Adrenal gland (tissue), 12 donors: ENCODE measurements around the gene ARHGAP4. TPM values are rescaled to one million over a fixed set of nuclear protein-coding genes. Genes with fewer than 3 reads are reported as not detected.

ENCODE experiments used
- DNase-seq, 7 donors: peaks; one replicate each; pipeline ENCODE4 v3.0.0-alpha.2; 2019 to 2020
- H3K27ac ChIP-seq, 5 donors: fragments of 200-600 bp; sonication (generic) in 4 of 5; 1 replicate in 3 of 5; 2 replicates in 2 of 5; pipeline versions ENCODE4 v1.5.1 to v1.8.0; 2016 to 2020; ENCODE audit warnings: mild to moderate bottlenecking in 1 of 5
- H3K27me3 ChIP-seq: fragments of 200-600 bp; 2 replicates; pipeline ENCODE4 v1.8.0; 2021
- H3K36me3 ChIP-seq, 2 donors: fragments of 200-600 bp; replicated peaks in 1 of 2; 1 replicate in 1 of 2; 2 replicates in 1 of 2; pipeline versions ENCODE4 v1.5.1 to v1.8.0; 2018 to 2022
- H3K4me1 ChIP-seq, 2 donors: fragments of 200-600 bp; replicated peaks in 1 of 2; 1 replicate in 1 of 2; 2 replicates in 1 of 2; pipeline versions ENCODE4 v1.5.1 to v1.8.0; 2018 to 2021
- H3K4me3 ChIP-seq, 4 donors: fragments of 200-600 bp; sonication (generic) in 3 of 4; one replicate each; pipeline ENCODE4 v1.5.1; 2016 to 2018
- H3K9me3 ChIP-seq, 3 donors: fragments of 200-600 bp; sonication (generic) in 1 of 3; replicated peaks in 1 of 3; 1 replicate in 2 of 3; 2 replicates in 1 of 3; pipeline versions ENCODE4 v1.5.1 to v1.8.0; 2016 to 2021
- POLR2A ChIP-seq, 2 donors: fragments of 450-650 bp; IDR thresholded peaks; one replicate each; pipeline ENCODE4 v1.6.1; 2017; ENCODE audit warnings: antibody characterized with exemption in 2 of 2, mild to moderate bottlenecking in 2 of 2, moderate library complexity in 1 of 2
- WGBS, 4 donors: extraction: QIAGEN DNeasy Blood & Tissue Kit in 2 of 4; methylation state at CpG; one replicate each; pipeline versions ENCODE4 v1.1.5 to v1.1.7; 2013 to 2017; 5-methylcytosine and 5-hydroxymethylcytosine counted together
- intact Hi-C, 2 donors: fragments of 100-400 bp; cut with DNase I; formaldehyde crosslinking; loops; one replicate each; pipeline versions ENCODE4 v1.14.1 to v1.15.0; 2022 to 2023
- polyA plus RNA-seq, 3 donors: library from polyadenylated mRNA; stranded (reverse); fragments of 200-250 nt in 2 of 3; fragments of 350-450 nt in 1 of 3; fragmentation: Illumina TruSeq in 1 of 3; extraction: RNeasy Lipid Tissue Mini Kit (QIAGEN cat#74804) in 1 of 3; gene quantifications; one replicate each; pipeline ENCODE4 v1.2.3, GENCODE V29; 2013 to 2014
- total RNA-seq, 9 donors: library from RNA; depleted of rRNA in 4 of 9; stranded (reverse); fragments of >200 nt in 4 of 9; fragments of 120-200 nt in 1 of 9; fragmentation: NEBNext Ultra II Directional in 1 of 9; extraction: Animal tissue kit (Norgen Biotek cat#: 25700) in 1 of 9; gene quantifications; one replicate each; pipeline versions ENCODE4 v1.1.0 to v1.2.4, GENCODE V29; 2013 to 2023
- TF ChIP-seq, protein P1 (sequence below), 6 experiments: fragments of 450-650 bp in 4 of 6; fragments of 200-600 bp in 2 of 6; sonication (generic) in 1 of 6; IDR thresholded peaks; 1 replicate in 5 of 6; 2 replicates in 1 of 6; pipeline versions ENCODE4 v1.5.1 to v1.8.0; 2016 to 2021; ENCODE audit warnings: antibody characterized with exemption in 6 of 6, mild to moderate bottlenecking in 2 of 6, moderate library complexity in 1 of 6
- donor health status: healthy with polysubstance abuse.
- donor health status: Bipolar disorder and iron deficiency.
- donor health status: DM: yes; HTN: yes; CAD: no.
- donor health status: DM: no; HTN: no; CAD: no.
- donor health status: DM: no; HTN: no; CAD: no.
- donor health status: DM: yes; HTN: yes; CAD: no.

ARHGAP4 gene
- total and polyA plus RNA-seq, 12 donors, result 1.5 to 316 (median 46.0) TPM

DNA sequence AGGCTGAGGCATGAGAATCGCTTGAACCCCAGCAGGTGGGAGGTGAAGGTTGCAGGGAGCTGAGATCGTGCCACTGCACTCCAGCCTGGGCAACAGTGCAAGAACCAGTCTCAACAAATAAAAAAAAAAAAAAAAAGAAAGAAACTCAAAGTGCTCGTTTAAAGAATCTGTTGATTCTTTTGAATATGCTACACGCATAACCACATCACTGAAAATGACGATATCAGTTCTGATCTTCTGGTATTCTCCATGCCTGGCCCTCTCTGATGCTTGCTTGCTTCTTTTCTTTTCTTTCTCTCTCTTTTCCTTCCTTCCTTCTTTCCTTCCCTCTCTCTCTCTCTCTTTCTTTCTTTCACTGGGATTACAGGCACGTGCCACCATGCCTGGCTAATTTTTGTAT is 14.3 kb downstream of the ARHGAP4 start:
- no peak for TF ChIP-seq POLR2A (IDR thresholded peaks at IDR 0.05)
- TF ChIP-seq, protein P1, sequence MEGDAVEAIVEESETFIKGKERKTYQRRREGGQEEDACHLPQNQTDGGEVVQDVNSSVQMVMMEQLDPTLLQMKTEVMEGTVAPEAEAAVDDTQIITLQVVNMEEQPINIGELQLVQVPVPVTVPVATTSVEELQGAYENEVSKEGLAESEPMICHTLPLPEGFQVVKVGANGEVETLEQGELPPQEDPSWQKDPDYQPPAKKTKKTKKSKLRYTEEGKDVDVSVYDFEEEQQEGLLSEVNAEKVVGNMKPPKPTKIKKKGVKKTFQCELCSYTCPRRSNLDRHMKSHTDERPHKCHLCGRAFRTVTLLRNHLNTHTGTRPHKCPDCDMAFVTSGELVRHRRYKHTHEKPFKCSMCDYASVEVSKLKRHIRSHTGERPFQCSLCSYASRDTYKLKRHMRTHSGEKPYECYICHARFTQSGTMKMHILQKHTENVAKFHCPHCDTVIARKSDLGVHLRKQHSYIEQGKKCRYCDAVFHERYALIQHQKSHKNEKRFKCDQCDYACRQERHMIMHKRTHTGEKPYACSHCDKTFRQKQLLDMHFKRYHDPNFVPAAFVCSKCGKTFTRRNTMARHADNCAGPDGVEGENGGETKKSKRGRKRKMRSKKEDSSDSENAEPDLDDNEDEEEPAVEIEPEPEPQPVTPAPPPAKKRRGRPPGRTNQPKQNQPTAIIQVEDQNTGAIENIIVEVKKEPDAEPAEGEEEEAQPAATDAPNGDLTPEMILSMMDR (IDR thresholded peaks at IDR 0.05), result no peak
- no peak for DNase-seq
- H3K27ac ChIP-seq, result no peak overlapping the region
- peaks cover 10% of the 10 kb centered on the region for H3K27me3 ChIP-seq
- no peaks in the 10 kb centered on the region for H3K36me3 ChIP-seq
- H3K4me3 ChIP-seq, result no peak overlapping the region
- no peaks in the 10 kb centered on the region for H3K4me1 ChIP-seq
- no peaks in the 10 kb centered on the region for H3K9me3 ChIP-seq
- 82 to 86% (median 85%) methylated on average over 6 of the region's 6 CpGs for WGBS, 4 donors
- intact Hi-C loops, result no loop called here

DNA sequence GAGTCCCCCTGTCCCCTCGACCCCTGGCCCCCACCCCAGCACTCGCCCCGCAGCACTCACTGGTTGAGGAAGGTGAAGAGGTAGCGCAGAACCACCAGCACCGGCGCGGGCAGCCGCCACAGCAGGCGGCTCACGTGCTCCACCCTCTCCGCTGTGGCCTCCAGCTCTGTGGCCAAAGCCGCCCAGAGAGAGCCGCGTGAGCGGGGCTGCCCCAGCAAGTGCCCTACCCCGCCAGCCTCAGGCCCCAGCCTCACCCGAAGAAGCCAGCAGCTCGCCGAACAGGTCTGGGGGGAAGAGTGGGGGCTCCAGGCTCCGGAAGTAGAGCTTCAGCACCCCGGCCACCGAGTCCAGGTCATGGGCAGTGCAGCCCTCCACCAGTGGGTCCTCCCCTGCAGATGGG is 15.6 kb downstream of the ARHGAP4 start:
- WGBS, 4 donors, result 91 to 97% (median 97%) methylated on average over 10 to 20 of the region's 22 CpGs; no CpG with 5 or more reads in 1 of the 4 donors
- intact Hi-C loops, result no loop called here
- no peak for DNase-seq

DNA sequence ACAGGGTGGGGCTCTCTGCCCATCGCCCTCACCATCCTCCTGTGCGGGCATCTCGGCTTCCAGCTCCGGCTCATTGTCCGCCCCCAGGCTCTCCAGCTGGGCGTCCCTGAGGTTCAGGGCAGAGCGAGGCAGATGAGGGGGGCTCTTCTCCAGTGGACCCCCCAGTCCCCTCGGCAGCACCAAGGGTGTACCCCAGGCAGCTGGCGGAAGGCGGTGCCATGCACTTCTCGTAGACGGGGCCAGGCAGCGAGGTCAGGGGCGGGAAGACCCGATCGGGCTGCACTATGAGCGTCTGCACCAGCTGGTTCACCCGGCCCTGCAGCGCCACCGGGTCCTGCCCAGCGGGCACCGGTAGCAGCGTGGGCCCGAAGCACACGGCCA is 16.1 kb downstream of the ARHGAP4 start:
- 90 to 100% (median 93%) methylated on average over 1 to 23 of the region's 25 CpGs for WGBS, 4 donors
- no peak overlapping the region for H3K4me3 ChIP-seq
- intact Hi-C loops, result no loop called here

More for the DNA sequence above, 15.6 kb downstream of the ARHGAP4 start:
- no peak overlapping the region for H3K27ac ChIP-seq
- no peaks in the 10 kb centered on the region for H3K36me3 ChIP-seq
- TF ChIP-seq, protein P1 (IDR thresholded peaks at IDR 0.05), result no peak
- no peak for TF ChIP-seq POLR2A (IDR thresholded peaks at IDR 0.05)
- no peak overlapping the region for H3K4me3 ChIP-seq
- H3K4me1 ChIP-seq, result no peaks in the 10 kb centered on the region
- no peaks in the 10 kb centered on the region for H3K9me3 ChIP-seq
- H3K27me3 ChIP-seq, result peaks cover 21% of the 10 kb centered on the region

DNA sequence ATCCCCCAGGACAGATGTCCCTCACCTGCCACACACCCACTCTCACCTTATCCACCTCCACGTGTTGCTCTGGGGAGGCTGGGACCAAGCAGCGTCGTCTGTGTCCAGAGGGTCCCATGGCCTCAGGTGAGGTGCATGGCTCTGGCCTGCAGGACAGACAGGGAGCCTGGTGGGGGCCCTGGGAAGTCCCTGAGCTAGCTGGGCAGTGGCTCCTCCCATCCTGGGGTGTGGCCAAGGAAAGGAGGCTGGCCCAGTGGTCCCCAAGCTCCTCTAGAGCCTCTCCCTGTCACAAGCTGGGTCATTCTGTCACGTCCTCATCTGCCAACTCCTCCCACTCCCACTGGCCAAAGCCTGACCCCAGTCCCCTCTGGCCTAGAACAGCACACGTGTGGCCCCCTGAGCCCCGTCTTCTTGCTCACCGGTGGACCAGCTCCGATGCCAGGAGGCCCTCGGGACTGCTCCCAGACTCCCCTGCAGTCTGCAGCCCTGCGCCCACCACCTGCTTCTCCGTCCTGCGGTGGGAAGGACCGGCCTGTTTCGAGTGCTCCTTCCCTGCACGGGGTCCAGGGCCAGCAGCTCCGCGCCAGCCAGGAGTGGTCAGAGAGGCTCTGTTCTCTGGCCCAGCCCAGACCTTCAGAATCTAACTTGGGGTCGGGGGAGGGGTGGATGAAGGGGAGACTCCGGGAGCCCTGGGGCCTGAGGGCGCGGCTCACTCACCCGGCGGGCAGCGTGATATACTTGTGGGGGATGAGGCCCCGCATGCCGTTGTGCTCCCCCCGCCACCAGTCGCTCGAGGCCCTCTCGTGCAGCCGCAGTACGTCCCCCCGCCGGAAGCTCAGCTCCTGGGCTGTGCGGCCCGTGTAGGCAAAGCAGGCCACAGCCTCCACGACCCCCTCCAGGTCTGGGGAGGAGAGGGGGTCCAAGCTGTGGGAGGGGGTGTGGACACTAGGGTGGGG is 16.8 kb downstream of the ARHGAP4 start:
- Histone ChIP-seq H3K4me3 (no peak overlapping the region), H3K9me3 (no peaks in the 10 kb centered on the region), H3K27me3 (peaks cover 23% of the 10 kb centered on the region), H3K27ac (no peak overlapping the region), H3K4me1 (no peaks in the 10 kb centered on the region), H3K36me3 (no peaks in the 10 kb centered on the region)
- whole genome bisulfite sequencing, 4 donors, result 77 to 100% (median 84%) methylated on average over 1 to 37 of the region's 37 CpGs
- TF ChIP-seq, protein P1 (IDR thresholded peaks at IDR 0.05), result no peak
- TF ChIP-seq POLR2A (IDR thresholded peaks at IDR 0.05), result no peak
- no peak for DNase-seq
- intact Hi-C loops, result no loop called here

More for the DNA sequence above, 16.1 kb downstream of the ARHGAP4 start:
- no peaks in the 10 kb centered on the region for H3K9me3 ChIP-seq
- TF ChIP-seq, protein P1 (IDR thresholded peaks at IDR 0.05), result no peak
- no peak for TF ChIP-seq POLR2A (IDR thresholded peaks at IDR 0.05)
- no peaks in the 10 kb centered on the region for H3K36me3 ChIP-seq
- DNase-seq, result no peak
- no peaks in the 10 kb centered on the region for H3K4me1 ChIP-seq
- H3K27me3 ChIP-seq, result peaks cover 23% of the 10 kb centered on the region
- H3K27ac ChIP-seq, result no peak overlapping the region
